Measurements from ENCODE around the gene RAPGEF6. TPM values are rescaled to one million over a fixed set of nuclear protein-coding genes. Genes with fewer than 3 reads are reported as not detected.

RAPGEF6 gene
- 19.0 and 19.2 TPM in 2 replicates for total RNA-seq

GRCh38 chr5:131634996-131635683 lies at the start of gene RAPGEF6:
Gene RAPGEF6, minus strand, starts transcription at chr5:131635229. Its CDS starts 199 bp downstream, at chr5:131635030.

Other genes with a start within 250 kb of the RAPGEF6 start
- gene FNIP1, start 161.8 kb upstream of the RAPGEF6 start, total RNA-seq: 42.9 and 49.1 TPM in 2 replicates